Hepatocyte (in vitro differentiated cells): ENCODE results near the gene CLDN18.

Experiments
- CTCF ChIP-seq: fragments of 200-600 bp; sonication (generic); IDR thresholded peaks from 2 replicates; pipeline ENCODE4 v1.5.1; 2016; ENCODE audit warnings: antibody characterized with exemption, mild to moderate bottlenecking; ENCODE audit not compliant: poor library complexity
- EZH2 ChIP-seq: fragments of 200-600 bp; sonication (generic); IDR thresholded peaks from 2 replicates; pipeline ENCODE4 v1.6.1; 2016; ENCODE audit warnings: antibody characterized with exemption, mild to moderate bottlenecking, borderline replicate concordance
- EZH2phosphoT487 ChIP-seq: fragments of 200-600 bp; sonication (generic); IDR thresholded peaks from one replicate; pipeline ENCODE4 v1.6.1; 2018; ENCODE audit warnings: antibody characterized with exemption, mild to moderate bottlenecking, low read depth, moderate library complexity; ENCODE audit not compliant: unreplicated experiment, severe bottlenecking

GRCh38 chr3:138007898-138008297 lies 2.1 kb upstream of the CLDN18 start:
- TF ChIP-seq CTCF = no peak
- no peak for TF ChIP-seq EZH2
- no peak for TF ChIP-seq EZH2phosphoT487
